Stimulated activated CD4-positive, alpha-beta T cell treated with anti-CD3 and anti-CD28 coated beads, TNF-alpha, amount 100 ng/mL, for 4 hours (primary cell): Measurements from ENCODE around the gene HINFP.
"Not testable (repeated sequence)": the region's sequence is repeated elsewhere in the genome, so short reads cannot be mapped to it uniquely, and the experiment has no call there.

ENCODE experiments used
- DNase-seq, 3 experiments: peaks; one replicate each; pipeline ENCODE4 v3.0.0-alpha.2; 2020; ENCODE audit warnings: low read depth in 3 of 3

HINFP gene

GRCh38 chr11:119117004-119117706 is 4.2 kb upstream of the HINFP start:
- DNase-seq, result no peak

- no peak for DNase-seq
These were observed 3.2 kb upstream of the HINFP start for GRCh38 chr11:119118227-119118626.

GRCh38 chr11:119118946-119119345 is 2.4 kb upstream of the HINFP start:
- DNase-seq, result no peak

GRCh38 chr11:119120639-119121007 is 757 bp upstream of the HINFP start:
- DNase-seq, result no peak

GRCh38 chr11:119121811-119122124 is 388 bp downstream of the HINFP start:
- no peak for DNase-seq

GRCh38 chr11:119125821-119126220 is 4.4 kb downstream of the HINFP start:
- no peak for DNase-seq

GRCh38 chr11:119126675-119127268 is 5.4 kb downstream of the HINFP start:
- no peak for DNase-seq

- no peak for DNase-seq
These were observed 9.3 kb downstream of the HINFP start for GRCh38 chr11:119130662-119131061.

GRCh38 chr11:119134389-119134978 is 13.1 kb downstream of the HINFP start:
- no peak for DNase-seq

GRCh38 chr11:119139276-119139675 is 17.9 kb downstream of the HINFP start:
- DNase-seq, result not testable (repeated sequence)

GRCh38 chr11:119144825-119145486 is 23.6 kb downstream of the HINFP start:
- no peak for DNase-seq

GRCh38 chr11:119145551-119145950 is 24.2 kb downstream of the HINFP start:
- DNase-seq, result no peak

GRCh38 chr11:119147604-119148333 is 26.4 kb downstream of the HINFP start:
- no peak for DNase-seq

GRCh38 chr11:119148720-119149017 is 27.3 kb downstream of the HINFP start:
- DNase-seq, result no peak

- peak in 1 of 3 experiments; percentile 23 for DNase-seq
These were observed 27.8 kb downstream of the HINFP start, which contains the start of gene ABCG4 for GRCh38 chr11:119149018-119149785. Gene ABCG4, plus strand, starts transcription at chr11:119149052. Its CDS starts 914 bp downstream, at chr11:119149966.

- DNase-seq, result no peak
These were observed 28.5 kb downstream of the HINFP start for GRCh38 chr11:119149786-119150275.

- no peak for DNase-seq
These were observed 30.7 kb downstream of the HINFP start for GRCh38 chr11:119152043-119152442.

GRCh38 chr11:119152604-119153003 is 31.2 kb downstream of the HINFP start:
- no peak for DNase-seq

GRCh38 chr11:119153049-119153818 is 31.9 kb downstream of the HINFP start:
- DNase-seq, result no peak

GRCh38 chr11:119154178-119154577 is 32.8 kb downstream of the HINFP start:
- DNase-seq, result no peak
